ENCODE results near the gene OGFOD2. TPM values are rescaled to one million over a fixed set of nuclear protein-coding genes. Genes with fewer than 3 reads are reported as not detected.
A peak's percentile ranks its signal among the peaks of the same experiment; 100 is the strongest.

The OGFOD2 gene
- total RNA-seq, 2 donors from 2014 or later: 6.6 to 9.6 TPM

DNA sequence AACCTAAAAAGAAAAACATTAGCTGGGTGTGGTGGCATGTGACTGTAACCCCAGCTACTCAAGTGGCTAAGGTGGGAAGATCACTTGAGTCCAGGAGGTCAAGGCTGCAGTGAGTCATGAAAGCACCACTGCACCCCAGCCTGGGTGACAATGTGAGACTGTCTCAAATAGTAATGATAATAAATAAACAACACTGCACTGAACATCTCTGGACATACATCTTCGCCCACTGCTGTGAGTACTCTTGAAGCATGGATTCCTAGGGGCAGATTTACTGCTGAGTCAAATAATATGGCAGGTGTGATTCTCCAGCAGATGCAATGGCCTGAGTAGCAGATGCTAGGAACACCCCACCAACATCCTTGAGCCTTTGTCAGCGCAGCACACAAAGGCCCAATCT, 32.4 kb upstream of the OGFOD2 start:
- no peak for ATAC-seq (ENCODE audit: insufficient number of reproducible peaks, low FRiP score, low read depth)
- no peaks in the 10 kb centered on the region for H3K9me3 ChIP-seq
- H3K4me1 ChIP-seq (ENCODE audit: control insufficient read depth in 1 of 2, low read depth in 2 of 2): peaks cover 5 to 36% of the 10 kb centered on the region in 2 donors
- H3K36me3 ChIP-seq: no peaks in the 10 kb centered on the region
- no peaks in the 10 kb centered on the region for H3K27me3 ChIP-seq (replicated peaks; ENCODE audit: insufficient read depth)
- TF ChIP-seq, protein P1, sequence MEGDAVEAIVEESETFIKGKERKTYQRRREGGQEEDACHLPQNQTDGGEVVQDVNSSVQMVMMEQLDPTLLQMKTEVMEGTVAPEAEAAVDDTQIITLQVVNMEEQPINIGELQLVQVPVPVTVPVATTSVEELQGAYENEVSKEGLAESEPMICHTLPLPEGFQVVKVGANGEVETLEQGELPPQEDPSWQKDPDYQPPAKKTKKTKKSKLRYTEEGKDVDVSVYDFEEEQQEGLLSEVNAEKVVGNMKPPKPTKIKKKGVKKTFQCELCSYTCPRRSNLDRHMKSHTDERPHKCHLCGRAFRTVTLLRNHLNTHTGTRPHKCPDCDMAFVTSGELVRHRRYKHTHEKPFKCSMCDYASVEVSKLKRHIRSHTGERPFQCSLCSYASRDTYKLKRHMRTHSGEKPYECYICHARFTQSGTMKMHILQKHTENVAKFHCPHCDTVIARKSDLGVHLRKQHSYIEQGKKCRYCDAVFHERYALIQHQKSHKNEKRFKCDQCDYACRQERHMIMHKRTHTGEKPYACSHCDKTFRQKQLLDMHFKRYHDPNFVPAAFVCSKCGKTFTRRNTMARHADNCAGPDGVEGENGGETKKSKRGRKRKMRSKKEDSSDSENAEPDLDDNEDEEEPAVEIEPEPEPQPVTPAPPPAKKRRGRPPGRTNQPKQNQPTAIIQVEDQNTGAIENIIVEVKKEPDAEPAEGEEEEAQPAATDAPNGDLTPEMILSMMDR (IDR thresholded peaks at IDR 0.05): no peak
- no peak overlapping the region for H3K4me3 ChIP-seq
- H3K27ac ChIP-seq: no peak overlapping the region
- no peak for DNase-seq (ENCODE audit: low spot score)

DNA sequence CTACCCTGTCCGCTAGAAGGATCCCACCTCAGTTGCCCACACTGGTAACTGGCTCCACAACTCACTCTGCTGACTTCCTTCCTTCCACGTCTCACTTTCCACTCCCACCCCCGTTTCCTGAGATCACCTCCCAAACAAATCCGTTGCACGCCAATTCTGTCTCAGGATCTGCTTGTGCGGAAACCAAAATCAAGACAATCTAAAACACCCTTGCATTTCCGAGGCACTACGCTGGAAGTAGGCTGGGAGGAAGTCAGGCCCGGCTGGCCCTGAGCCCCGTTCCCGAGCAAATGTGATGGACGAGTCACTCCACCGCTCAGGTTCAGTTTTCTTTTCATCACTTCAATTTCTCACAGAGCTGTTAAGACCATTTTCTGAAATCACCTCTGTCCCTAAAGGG, 31.8 kb upstream of the OGFOD2 start:
- H3K4me1 ChIP-seq (ENCODE audit: control insufficient read depth in 1 of 2, low read depth in 2 of 2): peaks cover 5 to 36% of the 10 kb centered on the region in 2 donors
- no peaks in the 10 kb centered on the region for H3K9me3 ChIP-seq
- no peaks in the 10 kb centered on the region for H3K27me3 ChIP-seq (replicated peaks; ENCODE audit: insufficient read depth)
- H3K36me3 ChIP-seq: no peaks in the 10 kb centered on the region
- no peak overlapping the region for H3K27ac ChIP-seq
- DNase-seq (ENCODE audit: low spot score) (no peak), ATAC-seq (ENCODE audit: insufficient number of reproducible peaks, low FRiP score, low read depth) (no peak)
- H3K4me3 ChIP-seq: no peak overlapping the region
- TF ChIP-seq, protein P1 (IDR thresholded peaks at IDR 0.05): no peak

DNA sequence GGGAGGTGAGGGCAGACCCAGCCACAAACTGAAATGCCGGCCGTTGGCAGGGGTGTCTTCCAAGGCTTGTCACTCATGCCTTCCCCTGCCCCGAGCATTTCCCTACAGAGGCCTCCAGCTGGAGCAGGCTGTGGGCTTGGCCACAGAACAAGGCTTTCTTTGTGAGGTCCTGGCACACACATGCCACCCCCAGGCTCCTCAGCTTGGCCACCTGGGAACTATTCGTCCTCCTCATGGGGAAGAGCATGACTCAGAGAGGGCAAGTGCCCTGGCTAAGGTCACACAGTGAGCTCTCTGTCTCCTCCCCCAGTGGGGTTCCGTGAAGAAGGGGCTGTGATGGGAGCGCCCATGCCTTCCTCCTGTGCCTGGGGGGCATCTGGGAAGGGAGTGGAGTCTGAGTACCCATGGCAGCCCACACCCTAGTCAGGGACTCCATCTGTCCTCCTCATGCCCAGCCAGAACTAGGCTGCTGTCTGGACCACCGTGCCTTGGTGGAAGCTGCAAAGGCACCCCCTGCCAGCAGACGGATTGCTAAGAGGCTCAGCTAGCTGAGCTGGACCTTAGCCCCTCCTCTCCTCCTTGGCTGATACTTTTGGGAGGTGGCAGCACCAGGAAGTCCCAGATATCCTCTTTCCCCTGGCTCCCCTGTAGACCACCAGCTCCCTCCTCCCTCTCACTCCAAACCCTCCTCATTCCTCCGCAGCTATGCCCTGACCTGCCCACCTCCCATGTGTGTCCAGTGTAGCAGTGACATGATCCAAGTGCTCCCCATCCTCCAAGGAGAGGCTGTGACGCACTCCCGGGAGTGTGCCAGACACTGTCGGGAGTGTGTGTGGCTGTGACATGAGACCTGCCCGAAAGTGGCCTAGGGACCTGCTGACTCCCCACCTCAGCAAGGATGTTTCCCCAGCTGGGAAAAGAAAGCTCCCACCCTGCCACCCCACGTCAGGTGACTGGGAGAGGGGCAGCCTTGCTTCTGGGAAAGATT, 30.1 kb upstream of the OGFOD2 start:
- Histone ChIP-seq H3K36me3 (no peaks in the 10 kb centered on the region), H3K4me3 (no peak overlapping the region), H3K27me3 (replicated peaks; ENCODE audit: insufficient read depth) (no peaks in the 10 kb centered on the region), H3K27ac (no peak overlapping the region), H3K4me1 (ENCODE audit: control insufficient read depth in 1 of 2, low read depth in 2 of 2) (peaks cover 5 to 36% of the 10 kb centered on the region in 2 donors), H3K9me3 (no peaks in the 10 kb centered on the region)
- TF ChIP-seq, protein P1 (IDR thresholded peaks at IDR 0.05): no peak
- ATAC-seq (ENCODE audit: insufficient number of reproducible peaks, low FRiP score, low read depth): no peak
- DNase-seq (ENCODE audit: low spot score): no peak

DNA sequence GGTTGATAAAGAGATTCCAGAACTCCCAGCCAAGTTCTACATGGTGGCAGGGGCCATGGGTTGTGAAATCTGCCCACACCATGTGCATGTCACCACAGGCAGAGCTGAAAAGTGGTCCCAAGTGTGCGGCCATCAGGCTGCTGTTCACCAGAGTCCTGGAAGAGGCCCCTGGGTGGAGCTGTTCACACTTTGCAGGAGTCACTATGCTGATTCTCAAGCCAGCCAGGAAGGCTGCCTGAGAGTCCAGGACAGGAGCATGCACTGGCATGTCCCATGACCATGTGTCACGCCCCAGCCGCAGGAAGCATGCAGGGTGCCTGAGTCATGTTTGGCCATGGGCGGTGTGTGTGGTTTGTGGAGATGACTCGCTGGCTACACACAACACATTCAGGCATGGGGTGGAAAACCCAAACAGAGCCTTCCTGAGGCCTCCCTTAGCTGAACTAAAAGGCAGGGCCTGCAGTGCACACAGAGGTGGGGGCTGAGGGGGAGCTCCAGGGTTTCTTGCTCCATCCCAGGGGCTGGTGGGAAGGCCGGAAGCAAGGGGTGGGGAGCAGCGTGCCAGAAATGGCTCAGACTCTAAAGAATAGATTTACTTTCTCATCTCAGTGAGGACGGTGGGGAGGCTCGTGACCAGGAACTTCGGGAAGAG, 28.2 kb upstream of the OGFOD2 start:
- Histone ChIP-seq H3K4me1 (ENCODE audit: control insufficient read depth in 1 of 2, low read depth in 2 of 2) (peaks cover 5 to 27% of the 10 kb centered on the region in 2 donors), H3K27ac (peak overlapping the region; percentile 31 to 75), H3K27me3 (replicated peaks; ENCODE audit: insufficient read depth) (no peaks in the 10 kb centered on the region), H3K36me3 (no peaks in the 10 kb centered on the region), H3K9me3 (no peaks in the 10 kb centered on the region), H3K4me3 (no peak overlapping the region)
- DNase-seq (ENCODE audit: low spot score) (peak; percentile 78), ATAC-seq (ENCODE audit: insufficient number of reproducible peaks, low FRiP score, low read depth) (peak; percentile 69)
- TF ChIP-seq, protein P1 (IDR thresholded peaks at IDR 0.05): peak; percentile 23

DNA sequence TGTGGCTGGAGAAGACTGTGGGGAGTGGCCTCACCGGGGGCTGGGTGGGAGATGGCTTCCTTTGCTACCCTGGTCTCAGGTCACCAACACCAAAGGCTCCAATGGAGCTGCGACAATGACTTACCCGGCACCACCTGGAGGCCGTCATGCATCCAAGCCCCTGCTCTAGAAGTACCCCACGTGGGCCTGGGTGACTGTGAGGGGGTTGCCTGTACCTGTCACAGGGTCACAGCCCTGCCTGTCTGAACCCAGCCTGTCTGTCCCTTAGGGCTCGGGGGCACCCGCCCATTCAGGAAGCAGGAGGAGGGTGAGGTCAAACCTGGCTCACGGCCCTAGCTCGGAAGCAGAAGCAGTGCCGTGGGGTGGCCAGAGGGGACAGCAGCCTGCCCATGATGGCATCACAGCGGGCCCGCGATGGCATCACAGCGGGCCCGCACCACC, 27.7 kb upstream of the OGFOD2 start:
- TF ChIP-seq, protein P1 (IDR thresholded peaks at IDR 0.05): no peak
- Histone ChIP-seq H3K9me3 (no peaks in the 10 kb centered on the region), H3K36me3 (no peaks in the 10 kb centered on the region), H3K27me3 (replicated peaks; ENCODE audit: insufficient read depth) (no peaks in the 10 kb centered on the region), H3K27ac (peak overlapping the region in 1 of 2 donors; percentile 75), H3K4me3 (no peak overlapping the region), H3K4me1 (ENCODE audit: control insufficient read depth in 1 of 2, low read depth in 2 of 2) (peaks cover 5 to 25% of the 10 kb centered on the region in 2 donors)
- ATAC-seq (ENCODE audit: insufficient number of reproducible peaks, low FRiP score, low read depth): peak; percentile 1
- no peak for DNase-seq (ENCODE audit: low spot score)

Measured in thoracic aorta (tissue), 2 donors.